ENCODE data around the gene CSTF1.

The CSTF1 gene

GRCh38 chr20:56422076-56422823 is 29.8 kb downstream of the CSTF1 start:
- no peaks in the 10 kb centered on the region for H3K27me3 ChIP-seq (replicated peaks; ENCODE audit: control insufficient read depth, insufficient read depth, low read length)
- no peaks in the 10 kb centered on the region for H3K36me3 ChIP-seq (ENCODE audit: control insufficient read depth, insufficient read depth, low read length, severe bottlenecking)
- H3K4me1 ChIP-seq (ENCODE audit: control insufficient read depth, insufficient read depth, low read length): peaks cover 18% of the 10 kb centered on the region
- H3K9me3 ChIP-seq (ENCODE audit: control insufficient read depth, low read length): no peaks in the 10 kb centered on the region
- H3K9ac ChIP-seq (ENCODE audit: low read length): no peak overlapping the region
- H3K4me3 ChIP-seq (ENCODE audit: low read length): no peak overlapping the region
- peak; percentile 63 for DNase-seq (ENCODE audit: low read depth)

GRCh38 chr20:56422824-56423189 is 30.4 kb downstream of the CSTF1 start:
- Histone ChIP-seq H3K36me3 (ENCODE audit: control insufficient read depth, insufficient read depth, low read length, severe bottlenecking) (no peaks in the 10 kb centered on the region), H3K9me3 (ENCODE audit: control insufficient read depth, low read length) (no peaks in the 10 kb centered on the region), H3K27me3 (replicated peaks; ENCODE audit: control insufficient read depth, insufficient read depth, low read length) (no peaks in the 10 kb centered on the region), H3K9ac (ENCODE audit: low read length) (no peak overlapping the region), H3K4me1 (ENCODE audit: control insufficient read depth, insufficient read depth, low read length) (peaks cover 18% of the 10 kb centered on the region), H3K4me3 (ENCODE audit: low read length) (no peak overlapping the region)
- DNase-seq (ENCODE audit: low read depth): no peak

DNA sequence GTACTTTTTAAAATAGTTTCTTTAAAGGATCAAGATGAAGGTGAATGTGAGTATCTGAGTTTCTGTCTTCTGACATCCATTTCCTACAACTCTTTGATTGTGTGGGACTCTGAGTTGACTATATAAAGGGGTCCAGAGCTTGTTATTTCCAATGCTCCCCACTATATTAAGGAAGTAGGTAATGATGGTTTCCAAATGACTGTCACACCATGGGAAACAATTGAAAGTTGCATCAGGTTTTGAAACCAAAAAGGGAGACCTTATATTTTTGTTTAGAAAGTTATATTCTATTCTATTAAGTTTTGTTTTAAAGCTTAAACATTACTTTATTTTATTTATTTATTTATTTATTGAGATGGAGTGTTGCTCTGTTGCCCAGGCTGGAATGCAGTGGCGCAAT is 30.8 kb downstream of the CSTF1 start:
- Histone ChIP-seq H3K36me3 (ENCODE audit: control insufficient read depth, insufficient read depth, low read length, severe bottlenecking) (no peaks in the 10 kb centered on the region), H3K9me3 (ENCODE audit: control insufficient read depth, low read length) (no peaks in the 10 kb centered on the region), H3K4me1 (ENCODE audit: control insufficient read depth, insufficient read depth, low read length) (peaks cover 18% of the 10 kb centered on the region), H3K27me3 (replicated peaks; ENCODE audit: control insufficient read depth, insufficient read depth, low read length) (no peaks in the 10 kb centered on the region), H3K9ac (ENCODE audit: low read length) (no peak overlapping the region), H3K4me3 (ENCODE audit: low read length) (no peak overlapping the region)
- DNase-seq (ENCODE audit: low read depth): no peak

DNA sequence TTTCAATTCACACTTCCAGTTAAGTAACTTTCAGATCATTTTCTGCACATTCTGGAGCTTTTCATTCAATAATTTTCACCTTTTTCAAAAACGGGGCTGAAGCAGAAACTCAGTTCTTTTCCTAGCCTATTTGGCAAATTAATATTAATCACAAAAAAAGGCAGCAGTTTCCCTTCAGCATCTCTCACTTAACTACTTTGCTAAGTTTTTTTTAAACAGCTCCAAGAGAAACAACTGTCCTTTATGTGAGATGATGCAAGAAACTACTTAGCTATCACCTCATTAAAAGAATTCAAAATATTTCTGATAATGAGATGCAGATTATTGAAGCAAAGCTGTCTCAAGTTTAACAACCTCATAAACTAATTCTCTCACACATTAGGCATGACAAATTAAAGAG is 31.4 kb downstream of the CSTF1 start:
- no peaks in the 10 kb centered on the region for H3K36me3 ChIP-seq (ENCODE audit: control insufficient read depth, insufficient read depth, low read length, severe bottlenecking)
- peaks cover 19% of the 10 kb centered on the region for H3K4me1 ChIP-seq (ENCODE audit: control insufficient read depth, insufficient read depth, low read length)
- H3K9me3 ChIP-seq (ENCODE audit: control insufficient read depth, low read length): no peaks in the 10 kb centered on the region
- H3K9ac ChIP-seq (ENCODE audit: low read length): no peak overlapping the region
- H3K27me3 ChIP-seq (replicated peaks; ENCODE audit: control insufficient read depth, insufficient read depth, low read length): no peaks in the 10 kb centered on the region
- H3K4me3 ChIP-seq (ENCODE audit: low read length): no peak overlapping the region
- DNase-seq (ENCODE audit: low read depth): no peak

GRCh38 chr20:56424931-56425330 is 32.5 kb downstream of the CSTF1 start:
- Histone ChIP-seq H3K4me1 (ENCODE audit: control insufficient read depth, insufficient read depth, low read length) (peaks cover 22% of the 10 kb centered on the region), H3K9ac (ENCODE audit: low read length) (no peak overlapping the region), H3K4me3 (ENCODE audit: low read length) (no peak overlapping the region), H3K36me3 (ENCODE audit: control insufficient read depth, insufficient read depth, low read length, severe bottlenecking) (no peaks in the 10 kb centered on the region), H3K27me3 (replicated peaks; ENCODE audit: control insufficient read depth, insufficient read depth, low read length) (no peaks in the 10 kb centered on the region), H3K9me3 (ENCODE audit: control insufficient read depth, low read length) (no peaks in the 10 kb centered on the region)
- DNase-seq (ENCODE audit: low read depth): no peak

GRCh38 chr20:56426026-56426425 is 33.6 kb downstream of the CSTF1 start:
- no peaks in the 10 kb centered on the region for H3K27me3 ChIP-seq (replicated peaks; ENCODE audit: control insufficient read depth, insufficient read depth, low read length)
- peaks cover 22% of the 10 kb centered on the region for H3K4me1 ChIP-seq (ENCODE audit: control insufficient read depth, insufficient read depth, low read length)
- no peaks in the 10 kb centered on the region for H3K36me3 ChIP-seq (ENCODE audit: control insufficient read depth, insufficient read depth, low read length, severe bottlenecking)
- no peaks in the 10 kb centered on the region for H3K9me3 ChIP-seq (ENCODE audit: control insufficient read depth, low read length)
- DNase-seq (ENCODE audit: low read depth): no peak
- H3K9ac ChIP-seq (ENCODE audit: low read length): no peak overlapping the region
- H3K4me3 ChIP-seq (ENCODE audit: low read length): no peak overlapping the region

DNA sequence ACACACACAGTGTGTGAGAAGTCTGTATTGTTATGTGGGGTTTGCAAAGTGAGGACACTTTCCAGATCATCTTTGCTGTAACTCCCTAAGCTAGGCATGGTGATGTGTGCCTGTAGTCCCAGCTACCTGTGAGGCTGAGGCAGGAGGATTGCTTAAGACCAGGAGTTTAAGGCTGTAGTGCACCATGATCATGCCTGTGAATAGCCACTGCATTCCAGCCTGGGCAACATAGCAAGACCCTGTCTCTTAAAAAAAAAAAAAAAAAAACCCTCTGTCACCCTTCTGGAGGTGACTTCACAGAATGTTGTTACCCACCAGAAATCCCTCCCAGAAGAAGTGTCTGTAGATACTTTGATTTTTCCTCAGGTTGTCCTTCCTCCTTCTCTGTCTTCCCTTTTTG is 34.5 kb downstream of the CSTF1 start:
- Histone ChIP-seq H3K36me3 (ENCODE audit: control insufficient read depth, insufficient read depth, low read length, severe bottlenecking) (no peaks in the 10 kb centered on the region), H3K9ac (ENCODE audit: low read length) (no peak overlapping the region), H3K4me1 (ENCODE audit: control insufficient read depth, insufficient read depth, low read length) (peaks cover 21% of the 10 kb centered on the region), H3K27me3 (replicated peaks; ENCODE audit: control insufficient read depth, insufficient read depth, low read length) (no peaks in the 10 kb centered on the region), H3K9me3 (ENCODE audit: control insufficient read depth, low read length) (no peaks in the 10 kb centered on the region), H3K4me3 (ENCODE audit: low read length) (no peak overlapping the region)
- no peak for DNase-seq (ENCODE audit: low read depth)

DNA sequence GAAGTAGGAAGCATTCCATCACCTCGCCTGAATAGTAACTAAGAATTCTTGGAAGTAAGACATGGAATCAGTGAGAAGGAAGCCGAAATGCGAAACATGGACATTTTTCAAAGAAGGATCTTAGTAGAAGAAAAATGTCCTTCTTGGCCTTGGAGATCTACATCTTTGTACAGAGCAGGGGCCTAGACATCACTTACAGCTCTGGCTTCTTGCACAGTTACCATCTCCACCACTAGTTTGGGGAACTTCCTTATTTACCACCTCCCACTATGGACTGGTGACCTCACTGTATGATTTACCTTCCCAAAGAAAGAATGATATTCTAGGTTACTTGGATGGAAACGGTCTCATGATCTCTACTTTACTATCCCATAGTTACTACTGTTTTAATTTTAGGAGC is 35.4 kb downstream of the CSTF1 start:
- no peaks in the 10 kb centered on the region for H3K36me3 ChIP-seq (ENCODE audit: control insufficient read depth, insufficient read depth, low read length, severe bottlenecking)
- H3K9ac ChIP-seq (ENCODE audit: low read length): no peak overlapping the region
- no peak for DNase-seq (ENCODE audit: low read depth)

GRCh38 chr20:56428410-56428809 is 36.0 kb downstream of the CSTF1 start:
- DNase-seq (ENCODE audit: low read depth): no peak
- Histone ChIP-seq H3K36me3 (ENCODE audit: control insufficient read depth, insufficient read depth, low read length, severe bottlenecking) (no peaks in the 10 kb centered on the region), H3K9me3 (ENCODE audit: control insufficient read depth, low read length) (no peaks in the 10 kb centered on the region), H3K4me3 (ENCODE audit: low read length) (no peak overlapping the region), H3K9ac (ENCODE audit: low read length) (no peak overlapping the region), H3K4me1 (ENCODE audit: control insufficient read depth, insufficient read depth, low read length) (peaks cover 14% of the 10 kb centered on the region), H3K27me3 (replicated peaks; ENCODE audit: control insufficient read depth, insufficient read depth, low read length) (no peaks in the 10 kb centered on the region)

More for the DNA sequence above, 35.4 kb downstream of the CSTF1 start:
- Histone ChIP-seq H3K4me1 (ENCODE audit: control insufficient read depth, insufficient read depth, low read length) (peaks cover 14% of the 10 kb centered on the region), H3K9me3 (ENCODE audit: control insufficient read depth, low read length) (no peaks in the 10 kb centered on the region), H3K27me3 (replicated peaks; ENCODE audit: control insufficient read depth, insufficient read depth, low read length) (no peaks in the 10 kb centered on the region), H3K4me3 (ENCODE audit: low read length) (no peak overlapping the region)

GRCh38 chr20:56428881-56429280 is 36.4 kb downstream of the CSTF1 start:
- H3K36me3 ChIP-seq (ENCODE audit: control insufficient read depth, insufficient read depth, low read length, severe bottlenecking): no peaks in the 10 kb centered on the region

GRCh38 chr20:56429502-56429901 is 37.1 kb downstream of the CSTF1 start:
- H3K9ac ChIP-seq (ENCODE audit: low read length): no peak overlapping the region
- peaks cover 19% of the 10 kb centered on the region for H3K4me1 ChIP-seq (ENCODE audit: control insufficient read depth, insufficient read depth, low read length)
- H3K9me3 ChIP-seq (ENCODE audit: control insufficient read depth, low read length): no peaks in the 10 kb centered on the region
- DNase-seq (ENCODE audit: low read depth): peak; percentile 37
- H3K27me3 ChIP-seq (replicated peaks; ENCODE audit: control insufficient read depth, insufficient read depth, low read length): no peaks in the 10 kb centered on the region
- H3K4me3 ChIP-seq (ENCODE audit: low read length): no peak overlapping the region
- H3K36me3 ChIP-seq (ENCODE audit: control insufficient read depth, insufficient read depth, low read length, severe bottlenecking): no peaks in the 10 kb centered on the region

More at GRCh38 chr20:56428881-56429280, 36.4 kb downstream of the CSTF1 start:
- no peaks in the 10 kb centered on the region for H3K9me3 ChIP-seq (ENCODE audit: control insufficient read depth, low read length)
- no peaks in the 10 kb centered on the region for H3K27me3 ChIP-seq (replicated peaks; ENCODE audit: control insufficient read depth, insufficient read depth, low read length)
- no peak overlapping the region for H3K9ac ChIP-seq (ENCODE audit: low read length)
- DNase-seq (ENCODE audit: low read depth): no peak
- H3K4me1 ChIP-seq (ENCODE audit: control insufficient read depth, insufficient read depth, low read length): peaks cover 15% of the 10 kb centered on the region
- H3K4me3 ChIP-seq (ENCODE audit: low read length): no peak overlapping the region

GRCh38 chr20:56429941-56430340 is 37.5 kb downstream of the CSTF1 start:
- Histone ChIP-seq H3K4me3 (ENCODE audit: low read length) (no peak overlapping the region), H3K9me3 (ENCODE audit: control insufficient read depth, low read length) (no peaks in the 10 kb centered on the region), H3K4me1 (ENCODE audit: control insufficient read depth, insufficient read depth, low read length) (peaks cover 20% of the 10 kb centered on the region), H3K9ac (ENCODE audit: low read length) (no peak overlapping the region), H3K36me3 (ENCODE audit: control insufficient read depth, insufficient read depth, low read length, severe bottlenecking) (no peaks in the 10 kb centered on the region), H3K27me3 (replicated peaks; ENCODE audit: control insufficient read depth, insufficient read depth, low read length) (no peaks in the 10 kb centered on the region)
- no peak for DNase-seq (ENCODE audit: low read depth)

Measured in adipocyte (in vitro differentiated cells).